Measurements from ENCODE around the gene SPTBN4.
A peak's percentile ranks its signal among the peaks of the same experiment; 100 is the strongest.

Gene SPTBN4

GRCh38 chr19:40592170-40592569, 125.4 kb downstream of the SPTBN4 start:
- peak; percentile 68 for DNase-seq (ENCODE audit: low read depth, low spot score)
- in situ Hi-C loops (cut with HindIII; ENCODE audit: low sequenced_read_pairs), result no loop called here
- H3K4me3 ChIP-seq (ENCODE audit: low read depth, low read length), result no peak overlapping the region
- TF ChIP-seq CTCF (IDR thresholded peaks at IDR 0.05; ENCODE audit: low read depth, low read length), result no peak

GRCh38 chr19:40594255-40594654, 127.5 kb downstream of the SPTBN4 start:
- in situ Hi-C loops (cut with HindIII; ENCODE audit: low sequenced_read_pairs), result no loop called here

GRCh38 chr19:40594657-40595091, 127.9 kb downstream of the SPTBN4 start:
- H3K4me3 ChIP-seq (ENCODE audit: low read depth, low read length), result no peak overlapping the region
- no peak for TF ChIP-seq CTCF (IDR thresholded peaks at IDR 0.05; ENCODE audit: low read depth, low read length)
- in situ Hi-C loops (cut with HindIII; ENCODE audit: low sequenced_read_pairs), result no loop called here
- DNase-seq (ENCODE audit: low read depth, low spot score), result no peak

More at GRCh38 chr19:40594255-40594654, 127.5 kb downstream of the SPTBN4 start:
- no peak for DNase-seq (ENCODE audit: low read depth, low spot score)
- H3K4me3 ChIP-seq (ENCODE audit: low read depth, low read length), result no peak overlapping the region
- no peak for TF ChIP-seq CTCF (IDR thresholded peaks at IDR 0.05; ENCODE audit: low read depth, low read length)

- DNase-seq (ENCODE audit: low read depth, low spot score), result peak; percentile 59
- TF ChIP-seq CTCF (IDR thresholded peaks at IDR 0.05; ENCODE audit: low read depth, low read length), result no peak
- peak overlapping the region; percentile 53 for H3K4me3 ChIP-seq (ENCODE audit: low read depth, low read length)
- in situ Hi-C loops (cut with HindIII; ENCODE audit: low sequenced_read_pairs), result no loop called here
Measured at GRCh38 chr19:40596608-40597328, 130.0 kb downstream of the SPTBN4 start.

- peak overlapping the region; percentile 53 for H3K4me3 ChIP-seq (ENCODE audit: low read depth, low read length)
- TF ChIP-seq CTCF (IDR thresholded peaks at IDR 0.05; ENCODE audit: low read depth, low read length), result no peak
- in situ Hi-C loops (cut with HindIII; ENCODE audit: low sequenced_read_pairs), result no loop called here
- DNase-seq (ENCODE audit: low read depth, low spot score), result no peak
Measured at GRCh38 chr19:40597329-40597838, 130.6 kb downstream of the SPTBN4 start.

- peak; percentile 98 for TF ChIP-seq CTCF (IDR thresholded peaks at IDR 0.05; ENCODE audit: low read depth, low read length)
- in situ Hi-C loops (cut with HindIII; ENCODE audit: low sequenced_read_pairs), result no loop called here
- H3K4me3 ChIP-seq (ENCODE audit: low read depth, low read length), result peak overlapping the region; percentile 53
- DNase-seq (ENCODE audit: low read depth, low spot score), result peak; percentile 90
Measured at GRCh38 chr19:40598121-40598917, 131.5 kb downstream of the SPTBN4 start.

All from astrocyte of the spinal cord (primary cell).